ENCODE measurements around the gene AMOT.

AMOT gene

GRCh38 chrX:112734290-112734689 lies 106.3 kb downstream of the AMOT start:
- DNase-seq, result no peak

- no peak for DNase-seq
These were observed 108.8 kb downstream of the AMOT start for GRCh38 chrX:112731793-112732192.
